HG03575 (cell line): ENCODE data around the gene MYO1A.
"Not testable (repeated sequence)": the region's sequence is repeated elsewhere in the genome, so short reads cannot be mapped to it uniquely, and the experiment has no call there.

Experiments
- ATAC-seq: cut with Tn5 transposase; IDR thresholded peaks from one replicate; pipeline ENCODE4 v1.9.1; 2021; ENCODE audit not compliant: unreplicated experiment, insufficient number of reproducible peaks, low FRiP score; ENCODE audit errors: extremely low read depth

Gene MYO1A

DNA sequence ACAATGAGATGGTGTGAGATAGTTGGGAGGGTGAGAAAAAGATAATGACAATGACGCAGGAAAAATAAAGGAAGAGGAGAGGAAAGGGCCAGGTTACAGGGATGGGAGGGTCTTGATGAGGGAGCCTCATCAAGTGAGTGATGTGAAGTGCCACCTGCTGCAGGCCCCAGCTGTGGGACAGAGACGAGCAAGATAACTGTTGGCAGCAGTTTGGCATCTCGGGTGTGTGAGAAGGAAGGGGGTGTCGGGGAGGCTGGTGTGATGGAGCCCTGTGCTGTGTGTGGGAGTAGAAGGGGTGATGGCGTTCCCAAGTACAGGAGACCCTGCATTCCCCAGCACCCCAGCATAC lies 22.1 kb downstream of the MYO1A start:
- ATAC-seq, result no peak

DNA sequence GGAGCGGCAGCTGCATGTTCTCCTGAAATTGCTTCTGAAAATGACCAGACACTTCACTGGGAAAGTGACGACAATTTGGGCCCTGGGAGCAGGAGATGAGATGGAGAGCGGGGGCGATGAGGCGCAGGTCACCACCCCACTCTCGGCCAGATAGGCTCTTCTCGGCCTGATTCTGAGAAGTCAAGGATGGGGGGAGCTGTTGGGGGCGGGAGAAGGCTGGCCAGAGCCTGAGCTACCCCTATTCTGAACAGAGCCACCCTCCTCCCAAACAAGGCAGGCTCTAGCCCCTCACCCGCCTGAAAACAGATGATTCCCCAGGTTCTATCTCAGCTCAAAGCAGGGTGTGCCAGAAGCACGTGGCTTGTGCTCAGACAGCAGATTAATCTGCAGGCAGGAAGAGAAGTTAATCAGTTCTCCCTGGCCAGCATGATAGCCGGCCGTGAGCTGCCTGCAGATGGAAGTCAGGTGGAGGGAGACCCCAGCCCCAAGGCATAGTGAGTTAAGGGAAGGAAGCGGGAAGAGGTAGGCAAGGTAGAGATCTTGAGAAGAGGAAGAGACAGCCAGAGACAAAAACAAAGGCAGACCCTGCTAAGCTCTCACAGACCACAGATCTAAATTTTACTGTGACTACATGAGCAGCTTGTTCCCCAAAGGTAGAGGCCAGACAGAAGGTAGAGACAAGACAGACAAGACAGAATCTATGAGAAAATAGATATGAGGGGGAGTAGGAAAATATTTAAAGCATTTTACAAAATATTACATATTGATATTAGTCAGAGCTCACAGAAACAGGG lies 22.7 kb downstream of the MYO1A start:
- ATAC-seq, result no peak

DNA sequence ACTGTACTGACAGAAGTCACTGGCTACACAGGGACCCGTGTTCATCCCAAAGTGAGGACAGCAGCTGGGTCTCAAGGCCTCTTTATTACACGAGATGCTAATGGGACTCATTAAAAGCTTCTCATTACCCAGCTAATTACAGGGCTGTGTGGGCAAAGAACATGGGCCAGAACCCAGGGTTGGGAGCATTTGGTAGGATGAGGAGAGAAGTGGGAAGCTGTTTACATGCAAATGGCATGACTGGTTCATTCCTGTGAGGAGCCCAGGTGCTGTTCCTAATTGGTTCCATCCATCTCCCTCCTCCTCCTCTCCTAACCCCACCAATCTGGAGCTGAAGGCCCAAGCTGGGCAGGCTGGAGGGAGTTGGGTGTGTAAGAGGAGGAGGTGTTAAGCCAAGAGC lies 24.7 kb downstream of the MYO1A start:
- ATAC-seq, result no peak

DNA sequence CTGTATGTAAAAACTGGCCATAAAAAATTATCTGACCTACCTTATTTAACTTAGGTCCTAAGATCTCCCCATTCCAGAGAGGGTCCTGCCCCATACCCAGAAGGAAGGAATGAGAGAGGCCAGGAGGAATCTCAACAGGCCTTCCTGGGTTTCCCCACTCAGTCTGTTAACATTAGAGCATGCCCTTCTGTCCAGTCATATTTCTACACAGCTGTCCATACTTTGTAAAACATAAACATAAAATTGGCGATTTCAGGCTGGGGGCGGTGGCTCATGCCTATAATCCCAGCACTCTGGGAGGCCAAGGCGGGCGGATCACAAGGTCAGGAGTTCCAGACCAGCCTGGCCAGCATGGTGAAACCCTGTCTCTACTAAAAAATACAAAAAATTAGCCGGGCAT lies 27.6 kb downstream of the MYO1A start:
- ATAC-seq, result not testable (repeated sequence)

DNA sequence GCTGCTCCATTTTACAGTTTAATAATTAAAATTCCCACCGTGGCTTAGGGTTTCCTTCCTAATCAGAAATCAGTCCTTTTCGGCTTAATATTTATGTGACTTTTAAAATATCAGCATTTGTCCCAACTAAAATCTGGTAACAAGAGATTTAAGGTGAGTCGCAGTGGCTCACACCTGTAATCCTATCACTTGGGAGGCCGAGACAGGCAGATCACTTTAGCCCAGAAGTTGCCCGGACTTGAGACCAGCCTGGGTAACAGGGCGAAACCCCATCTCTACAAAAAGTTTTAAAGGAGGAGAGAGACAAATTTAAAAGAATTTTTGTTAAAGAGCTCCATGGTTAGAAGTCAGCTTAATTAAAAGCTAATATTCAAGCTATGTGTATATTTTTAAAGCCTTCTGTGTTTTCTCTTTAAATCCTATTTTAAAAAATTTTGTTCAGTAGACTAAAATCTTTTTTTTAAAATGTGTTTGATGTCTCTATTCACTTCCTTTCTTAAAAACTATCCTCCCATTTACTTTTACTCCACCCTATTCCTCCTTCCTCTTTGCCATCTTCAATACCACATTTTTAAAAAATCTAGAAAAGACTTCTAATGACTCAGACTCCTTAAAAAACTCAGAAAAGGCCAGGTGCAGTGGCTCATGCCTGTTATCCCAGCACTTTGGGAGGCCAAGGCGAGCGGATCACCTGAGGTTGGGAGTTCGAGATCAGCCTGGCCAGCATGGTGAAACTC lies 29.8 kb downstream of the MYO1A start:
- ATAC-seq, result no peak

DNA sequence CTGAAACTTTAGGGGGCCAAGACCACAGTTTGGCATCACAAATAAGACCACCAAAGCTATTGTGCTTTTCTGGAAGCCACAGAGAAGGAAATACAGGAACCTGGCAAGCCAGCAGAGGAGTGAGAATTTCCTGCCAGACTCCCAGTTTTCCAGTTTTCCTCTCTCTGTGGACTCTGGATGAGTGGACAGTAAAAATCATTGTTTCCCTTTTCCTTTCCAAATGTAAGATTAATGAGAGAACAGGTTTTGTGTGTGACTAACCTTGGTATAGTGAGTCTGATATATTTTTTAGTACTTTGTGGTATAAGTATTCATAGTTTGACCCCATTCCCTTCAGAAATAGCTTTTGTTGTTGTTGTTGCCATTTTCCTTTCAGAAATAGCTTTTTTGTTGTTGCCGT lies 31.0 kb downstream of the MYO1A start:
- no peak for ATAC-seq

DNA sequence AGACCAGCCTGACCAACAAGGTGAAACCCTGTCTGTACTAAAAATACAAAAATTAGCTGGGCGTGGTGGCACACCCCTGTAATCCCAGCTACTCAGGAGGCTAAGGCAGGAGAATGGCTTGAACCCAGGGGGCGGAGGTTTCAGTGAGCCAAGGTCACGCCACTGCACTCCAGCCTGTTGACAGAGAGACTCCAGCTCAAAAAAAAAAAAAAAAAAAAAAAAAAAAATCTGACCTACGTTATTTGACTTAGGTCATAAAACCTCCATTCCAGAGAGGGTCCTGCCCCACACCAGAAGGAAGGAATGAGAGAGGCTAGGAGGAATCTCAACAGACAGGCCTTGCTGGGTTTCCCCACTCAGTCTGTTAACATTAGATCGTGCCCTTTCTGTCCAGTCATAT lies 31.6 kb downstream of the MYO1A start:
- ATAC-seq, result not testable (repeated sequence)

DNA sequence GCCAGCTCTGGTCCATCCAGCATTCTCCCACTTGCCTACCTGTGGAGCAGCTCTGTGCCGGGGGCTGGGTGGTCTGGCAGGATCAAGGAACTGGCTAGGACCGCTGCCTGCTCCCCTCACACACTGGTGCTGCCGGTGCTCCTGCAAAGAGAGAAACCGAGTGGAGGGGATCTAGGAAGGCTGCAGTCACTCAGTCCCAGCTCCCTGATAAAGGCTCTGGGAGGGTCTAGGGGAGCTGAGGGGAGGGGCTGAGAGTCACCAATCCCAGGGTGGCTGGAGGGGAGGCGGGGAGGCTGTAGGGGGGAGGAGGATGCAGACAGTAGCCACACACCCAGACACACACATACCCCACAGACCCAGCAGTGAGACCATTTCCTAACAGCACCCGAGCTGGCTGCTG lies 33.6 kb downstream of the MYO1A start, which contains the start of gene TAC3:
Gene TAC3, minus strand, starts transcription at position 182 of the 400 bp plus-strand sequence. CDS start 732 bp downstream, outside the sequence.
- no peak for ATAC-seq

DNA sequence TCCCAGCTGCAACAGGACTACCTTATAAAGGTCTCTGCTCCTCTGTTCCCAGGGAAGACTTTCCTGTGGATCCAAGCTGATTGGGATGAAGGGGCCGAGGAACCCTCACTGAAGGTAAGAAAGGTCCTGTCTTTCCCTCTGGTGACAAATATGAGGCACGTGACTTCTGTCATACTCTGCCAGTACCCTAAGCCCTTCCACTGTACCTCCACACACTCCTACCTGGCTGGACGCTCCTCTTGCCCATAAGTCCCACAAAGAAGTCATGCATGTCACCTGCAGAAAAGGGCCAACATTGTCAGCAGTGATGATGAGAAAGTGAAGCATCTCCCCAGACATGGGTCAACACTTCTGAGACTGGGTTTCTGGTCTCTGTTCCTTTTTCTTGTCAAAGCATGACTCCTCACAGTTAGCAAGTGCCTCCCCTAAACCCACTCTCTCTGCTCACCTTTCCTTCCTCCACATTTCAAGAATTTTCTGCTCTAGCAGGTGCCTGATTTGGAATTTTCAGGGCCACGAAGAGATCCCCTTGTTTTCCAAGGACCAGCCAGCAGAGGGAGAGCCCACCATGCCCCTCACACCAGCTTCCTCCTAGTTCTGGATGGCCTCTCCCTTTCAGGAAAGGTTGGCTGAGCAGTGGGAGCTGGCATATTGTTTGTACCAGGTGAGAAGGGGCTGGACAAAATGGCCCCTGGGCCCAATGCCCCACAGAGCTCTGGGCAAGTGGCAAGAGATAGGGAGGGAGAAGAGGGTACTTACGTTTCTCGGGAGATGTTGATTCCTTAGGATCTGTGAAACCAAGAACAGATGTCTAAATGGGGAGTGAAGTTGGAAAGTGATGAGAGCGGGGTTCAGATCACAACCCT lies 37.1 kb downstream of the MYO1A start:
- ATAC-seq, result no peak

DNA sequence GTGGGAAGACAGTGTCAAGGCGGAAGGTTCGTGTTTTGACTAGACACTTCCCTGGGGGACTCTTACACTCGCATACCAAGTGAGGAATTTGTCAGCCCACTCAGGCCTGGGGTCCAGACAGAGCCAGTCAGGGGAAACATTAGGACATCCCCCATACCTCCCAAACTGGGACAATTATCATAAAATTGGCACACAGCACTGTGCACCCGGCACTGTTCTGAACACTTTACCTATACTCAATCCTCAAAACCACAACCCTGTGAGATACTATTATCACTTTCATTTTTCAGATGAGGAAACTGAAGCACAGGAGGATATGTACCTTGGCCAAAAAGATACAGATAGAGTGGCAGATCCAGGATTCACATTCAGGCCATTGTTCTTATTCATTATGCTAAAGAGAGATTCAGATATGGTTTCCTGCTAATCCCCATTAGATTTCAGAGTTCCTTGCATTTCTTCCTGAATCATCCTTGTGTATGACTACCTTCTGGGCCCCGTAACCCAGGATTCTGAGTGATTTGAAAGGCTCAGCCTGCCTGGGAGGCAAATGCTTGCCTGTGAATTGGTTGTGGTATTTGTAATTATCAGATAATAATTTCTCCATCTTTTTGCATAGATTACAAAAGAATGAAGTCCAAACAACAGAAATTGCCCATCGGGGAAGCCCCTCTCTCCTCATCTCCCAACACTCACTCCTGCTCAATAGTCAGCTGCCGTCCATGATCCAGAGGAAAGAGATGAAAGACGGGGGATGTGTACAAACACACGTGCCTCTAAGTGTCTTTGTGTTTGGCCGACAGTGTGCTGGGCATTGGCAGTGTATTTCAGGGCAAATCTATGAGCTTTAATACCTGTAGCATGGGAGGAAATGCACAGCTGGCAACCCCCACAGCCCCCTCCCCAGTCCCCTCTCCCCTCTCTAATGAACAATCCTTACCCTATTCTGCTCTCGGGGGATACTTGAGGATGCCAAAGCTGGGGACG lies 38.2 kb downstream of the MYO1A start:
- ATAC-seq, result no peak

DNA sequence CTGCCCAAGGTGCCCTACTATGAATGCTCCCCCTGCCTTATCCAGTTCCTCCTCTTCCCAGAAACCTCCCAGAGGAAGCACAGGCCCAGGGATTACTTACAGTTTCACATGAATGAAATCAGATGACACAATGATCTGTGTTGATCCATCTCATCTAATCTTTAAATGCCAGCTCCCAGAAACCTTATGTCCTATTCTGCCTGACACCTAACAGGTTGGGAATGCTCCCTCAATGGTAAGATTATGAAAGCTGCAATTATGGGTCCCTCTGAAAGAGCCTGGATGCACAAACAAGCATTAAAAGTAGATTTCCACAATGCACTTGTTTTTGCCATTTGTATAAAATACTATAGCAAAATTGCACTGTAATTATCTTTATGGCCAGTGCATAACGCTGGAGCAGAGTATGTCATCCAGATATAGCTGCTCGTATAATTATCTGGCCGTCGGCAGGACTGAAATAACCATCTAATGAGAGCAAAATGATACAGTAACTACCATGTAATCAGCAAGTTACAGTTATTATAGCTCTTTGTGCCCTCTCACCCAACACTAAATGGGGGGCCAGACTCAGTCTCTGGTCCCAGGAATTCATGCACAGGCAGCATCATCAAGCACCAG lies 39.2 kb downstream of the MYO1A start:
- no peak for ATAC-seq

DNA sequence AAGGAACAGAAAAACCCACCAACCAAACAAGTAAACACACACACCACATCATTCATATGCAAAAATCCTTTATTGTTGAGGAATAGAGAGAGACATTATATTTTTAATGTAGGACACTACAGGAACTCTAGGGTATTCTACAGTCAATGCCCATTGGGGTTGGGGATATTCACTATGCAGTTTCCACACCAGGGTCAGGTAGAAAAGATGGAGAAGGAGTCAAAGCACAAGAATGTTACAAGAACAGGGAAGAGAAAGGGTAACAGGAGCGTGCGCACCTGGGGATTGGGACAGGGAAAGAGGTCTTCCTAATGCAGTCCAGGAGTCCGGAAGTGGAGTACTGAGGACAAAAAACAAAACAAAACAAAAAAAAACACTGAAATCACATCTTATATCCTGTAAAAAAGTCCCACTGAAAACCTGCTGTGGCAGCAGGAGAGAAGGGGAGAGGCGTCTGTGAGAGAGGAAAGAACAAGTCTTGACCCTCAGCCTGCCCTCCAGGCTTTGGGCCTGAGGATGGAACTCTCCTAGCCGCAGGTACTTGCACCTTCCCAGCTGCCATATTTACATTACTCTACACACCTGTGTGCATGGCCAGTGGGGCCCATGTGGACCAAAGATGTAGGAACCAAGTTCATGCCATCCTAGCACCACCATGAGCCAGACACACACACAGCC lies 39.8 kb downstream of the MYO1A start:
- ATAC-seq, result no peak

DNA sequence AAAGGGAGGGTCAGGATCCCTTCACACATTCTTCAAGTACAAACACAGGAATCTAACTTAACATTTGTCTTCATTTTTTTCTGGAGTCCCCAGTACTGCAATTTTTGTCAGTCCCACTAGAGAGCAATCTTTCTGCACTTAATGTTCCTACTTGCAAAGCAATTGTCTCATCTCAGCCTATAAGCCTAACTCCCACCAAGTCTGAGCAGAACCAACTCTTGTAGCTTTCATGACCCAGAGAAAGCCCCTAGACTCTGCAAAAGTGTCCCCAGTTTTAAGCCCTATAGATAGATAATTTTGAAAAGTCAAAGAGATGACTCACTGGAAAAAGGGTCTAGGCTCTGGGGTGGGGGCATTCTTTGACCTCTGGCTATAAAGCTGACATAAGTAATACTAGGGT lies 41.8 kb downstream of the MYO1A start:
- no peak for ATAC-seq

DNA sequence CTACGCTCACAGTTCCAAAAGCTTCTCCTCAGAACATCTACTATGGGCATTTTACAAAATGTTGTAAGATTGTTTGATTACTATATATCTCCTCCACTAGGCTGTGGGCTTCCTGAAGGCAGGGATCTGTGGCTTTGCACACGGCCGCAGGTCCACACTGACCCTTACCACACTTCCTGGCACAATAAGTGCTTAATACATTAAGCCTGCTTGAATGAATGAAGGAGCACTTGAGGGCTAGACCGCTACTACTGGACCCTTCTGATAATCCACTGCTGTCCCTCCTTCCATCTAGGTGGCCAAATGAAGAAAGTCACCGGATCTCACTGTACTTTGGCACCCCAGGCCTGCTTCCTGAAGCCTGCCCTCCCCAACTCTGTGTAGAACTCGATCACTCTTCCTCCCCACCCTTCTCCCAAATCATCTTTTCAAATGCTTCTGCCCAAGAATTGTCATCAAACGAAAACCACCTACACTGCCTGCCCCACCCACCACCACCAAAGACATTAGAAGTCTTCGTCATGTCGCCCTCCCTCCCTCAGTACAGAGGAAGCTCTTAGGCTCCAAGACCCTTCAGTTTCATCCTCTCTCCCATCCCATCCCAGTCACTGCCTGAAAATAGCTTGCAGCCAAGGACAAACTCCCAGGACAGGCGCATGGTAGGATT lies 43.0 kb downstream of the MYO1A start:
- no peak for ATAC-seq

DNA sequence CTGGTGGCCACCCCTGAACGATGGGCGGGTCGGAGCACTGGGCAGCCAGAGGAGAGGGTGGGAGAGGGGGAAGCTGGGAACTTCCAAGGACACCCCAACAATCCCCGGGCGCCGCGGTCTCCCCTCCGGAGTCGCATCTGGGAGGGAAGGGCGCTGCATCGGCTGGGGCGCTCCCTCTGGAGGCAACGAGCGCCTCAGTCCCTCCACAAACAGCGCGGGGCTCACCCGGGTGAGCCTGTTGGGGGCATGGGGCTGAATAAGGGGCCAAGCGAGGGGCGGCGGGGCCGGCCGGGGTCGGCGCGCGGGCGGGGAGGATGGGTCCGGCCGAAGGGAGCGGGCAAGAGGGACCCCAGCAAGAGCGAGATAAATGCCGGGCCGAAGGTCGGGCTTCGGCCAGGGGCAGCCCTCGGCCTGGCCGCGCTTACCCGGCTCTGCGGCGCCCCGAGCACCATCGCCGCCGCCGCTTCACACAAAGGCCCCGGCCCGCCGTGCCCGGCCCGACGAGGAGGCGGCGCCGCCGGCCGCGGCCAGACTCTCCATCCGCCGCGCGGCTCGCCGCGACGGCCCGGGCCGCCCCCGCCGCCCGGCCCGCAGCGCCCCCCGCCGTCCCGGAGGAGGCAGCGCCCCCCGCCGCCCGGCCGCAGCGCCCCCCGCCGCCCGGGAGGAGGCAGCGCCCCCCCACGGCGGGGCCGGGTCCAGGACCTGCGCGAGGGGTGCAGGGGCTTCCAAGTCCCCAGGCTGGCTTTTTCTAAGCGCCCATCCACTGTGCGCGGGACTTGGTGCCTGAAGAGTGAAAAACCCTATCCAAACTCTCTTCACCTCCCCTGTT lies 43.7 kb downstream of the MYO1A start, which contains the start of gene ZBTB39:
Gene ZBTB39, minus strand, starts transcription at position 567 of the 829 bp plus-strand sequence. CDS start 1,629 bp downstream, outside the sequence.
- ATAC-seq, result no peak

DNA sequence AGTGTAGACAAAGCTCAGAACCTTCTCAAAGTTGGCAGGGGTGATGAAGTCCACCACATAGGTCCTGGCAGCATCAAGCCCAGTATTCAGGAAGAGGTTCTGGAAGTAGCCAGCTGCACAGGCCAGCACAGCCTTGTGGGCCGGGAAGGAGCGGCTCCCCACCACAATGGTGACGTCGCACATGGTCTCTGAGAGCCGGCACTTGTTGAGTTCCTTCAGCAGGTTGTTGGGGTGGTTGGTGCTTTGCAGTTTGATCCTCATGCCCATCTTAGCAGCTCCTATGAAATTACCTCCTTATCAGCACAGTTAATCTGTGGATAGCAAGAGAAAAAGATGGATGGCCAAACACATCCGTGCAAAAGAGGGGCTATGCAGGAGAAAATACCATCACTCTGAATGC lies 45.3 kb downstream of the MYO1A start:
- ATAC-seq, result no peak
